Thoracic aorta (tissue), 2 donors: ENCODE measurements around the gene MYADML2. TPM values are rescaled to one million over a fixed set of nuclear protein-coding genes. Genes with fewer than 3 reads are reported as not detected.

Experiments
- ATAC-seq: fragments of 150-250 bp; one replicate; pipeline ENCODE4 v1.8.0; 2017; ENCODE audit warnings: low read depth; ENCODE audit not compliant: insufficient number of reproducible peaks, low FRiP score
- DNase-seq: peaks from one replicate; pipeline ENCODE4 v3.0.0-alpha.2; 2020; ENCODE audit warnings: low spot score
- H3K27ac ChIP-seq, 2 donors: fragments of 200-600 bp; sonication (generic); 1 replicate in 1 of 2; 2 replicates in 1 of 2; pipeline ENCODE4 v1.5.1; 2016; ENCODE audit warnings: mild to moderate bottlenecking in 2 of 2, moderate library complexity in 2 of 2
- H3K27me3 ChIP-seq: fragments of 200-600 bp; sonication (generic); replicated peaks from 2 replicates; pipeline ENCODE4 v1.6.0; 2016; ENCODE audit warnings: mild to moderate bottlenecking; ENCODE audit not compliant: insufficient read depth
- H3K36me3 ChIP-seq: fragments of 200-600 bp; sonication (generic); one replicate; pipeline ENCODE4 v1.5.1; 2016
- H3K4me1 ChIP-seq, 2 donors: fragments of 200-600 bp; sonication (generic); 1 replicate in 1 of 2; 2 replicates in 1 of 2; pipeline versions ENCODE4 v1.5.1 to v1.6.0; 2016; ENCODE audit warnings: low read depth in 2 of 2, mild to moderate bottlenecking in 1 of 2; ENCODE audit not compliant: control insufficient read depth in 1 of 2
- H3K4me3 ChIP-seq: fragments of 200-600 bp; sonication (generic); 2 replicates; pipeline ENCODE4 v1.5.1; 2016; ENCODE audit warnings: mild to moderate bottlenecking
- H3K9me3 ChIP-seq: fragments of 200-600 bp; sonication (generic); 2 replicates; pipeline ENCODE4 v1.5.1; 2016
- total RNA-seq, 2 donors: library from RNA; depleted of rRNA; stranded (reverse); fragments of >200 nt; gene quantifications; one replicate each; pipeline versions ENCODE4 v1.1.0 to v1.2.3, GENCODE V29; 2016
- TF ChIP-seq, protein P1 (sequence below): fragments of 200-600 bp; sonication (generic); IDR thresholded peaks from one replicate; pipeline ENCODE4 v1.5.1; 2019; ENCODE audit warnings: antibody characterized with exemption

The MYADML2 gene
- total RNA-seq, 2 donors from 2014 or later: not detected

DNA sequence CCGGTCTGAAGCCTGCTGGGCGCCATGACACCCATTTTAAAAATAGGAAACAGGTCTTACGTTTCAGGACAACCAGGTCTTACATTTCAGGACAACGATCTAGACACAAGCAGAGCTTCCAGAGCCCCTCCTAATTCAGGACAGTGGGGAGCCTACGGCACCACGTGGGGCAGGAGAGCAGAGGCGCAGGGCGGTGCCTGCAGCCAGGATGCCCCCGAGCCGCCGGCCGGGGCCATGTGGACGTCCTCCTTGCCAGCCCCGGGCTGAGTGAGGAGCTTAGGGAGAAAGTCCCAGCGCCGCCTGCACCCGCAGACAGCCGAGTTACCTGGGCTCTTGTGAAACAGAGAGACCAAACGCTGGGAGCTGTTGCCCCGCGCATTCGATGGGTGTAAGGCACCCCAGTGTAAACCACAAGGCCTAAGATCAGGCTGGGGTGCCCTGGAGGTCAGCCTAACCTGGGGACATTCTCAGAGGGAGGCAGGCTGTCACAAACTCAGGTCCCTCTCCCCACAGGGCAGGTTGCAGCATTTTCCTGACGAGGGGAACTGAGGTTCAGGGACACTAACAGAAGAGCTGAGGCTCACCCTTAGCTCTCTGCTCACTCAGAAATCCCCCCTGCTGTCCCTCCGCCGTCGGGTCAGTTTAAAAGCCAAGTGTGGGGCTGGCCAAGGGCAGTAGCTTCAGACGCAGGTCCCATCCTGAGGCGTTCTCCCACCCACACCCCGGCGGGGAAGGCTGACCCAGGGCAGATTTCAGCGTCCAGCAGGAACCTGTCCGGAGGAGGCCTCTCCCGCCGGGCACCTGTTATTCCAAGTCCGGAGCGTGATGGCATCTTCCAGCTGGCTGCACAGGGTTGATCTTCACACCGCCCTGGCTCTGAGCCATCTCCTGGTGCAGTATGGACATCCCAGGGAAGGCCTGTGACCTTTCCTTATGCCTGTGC is 15.7 kb upstream of the MYADML2 start:
- Histone ChIP-seq H3K4me3 (no peak overlapping the region), H3K27ac (no peak overlapping the region), H3K27me3 (peaks cover 17% of the 10 kb centered on the region), H3K4me1 (peaks cover 5 to 21% of the 10 kb centered on the region in 2 donors), H3K9me3 (no peaks in the 10 kb centered on the region), H3K36me3 (no peaks in the 10 kb centered on the region)
- ATAC-seq (no peak), DNase-seq (no peak)
- TF ChIP-seq, protein P1, sequence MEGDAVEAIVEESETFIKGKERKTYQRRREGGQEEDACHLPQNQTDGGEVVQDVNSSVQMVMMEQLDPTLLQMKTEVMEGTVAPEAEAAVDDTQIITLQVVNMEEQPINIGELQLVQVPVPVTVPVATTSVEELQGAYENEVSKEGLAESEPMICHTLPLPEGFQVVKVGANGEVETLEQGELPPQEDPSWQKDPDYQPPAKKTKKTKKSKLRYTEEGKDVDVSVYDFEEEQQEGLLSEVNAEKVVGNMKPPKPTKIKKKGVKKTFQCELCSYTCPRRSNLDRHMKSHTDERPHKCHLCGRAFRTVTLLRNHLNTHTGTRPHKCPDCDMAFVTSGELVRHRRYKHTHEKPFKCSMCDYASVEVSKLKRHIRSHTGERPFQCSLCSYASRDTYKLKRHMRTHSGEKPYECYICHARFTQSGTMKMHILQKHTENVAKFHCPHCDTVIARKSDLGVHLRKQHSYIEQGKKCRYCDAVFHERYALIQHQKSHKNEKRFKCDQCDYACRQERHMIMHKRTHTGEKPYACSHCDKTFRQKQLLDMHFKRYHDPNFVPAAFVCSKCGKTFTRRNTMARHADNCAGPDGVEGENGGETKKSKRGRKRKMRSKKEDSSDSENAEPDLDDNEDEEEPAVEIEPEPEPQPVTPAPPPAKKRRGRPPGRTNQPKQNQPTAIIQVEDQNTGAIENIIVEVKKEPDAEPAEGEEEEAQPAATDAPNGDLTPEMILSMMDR: no peak

DNA sequence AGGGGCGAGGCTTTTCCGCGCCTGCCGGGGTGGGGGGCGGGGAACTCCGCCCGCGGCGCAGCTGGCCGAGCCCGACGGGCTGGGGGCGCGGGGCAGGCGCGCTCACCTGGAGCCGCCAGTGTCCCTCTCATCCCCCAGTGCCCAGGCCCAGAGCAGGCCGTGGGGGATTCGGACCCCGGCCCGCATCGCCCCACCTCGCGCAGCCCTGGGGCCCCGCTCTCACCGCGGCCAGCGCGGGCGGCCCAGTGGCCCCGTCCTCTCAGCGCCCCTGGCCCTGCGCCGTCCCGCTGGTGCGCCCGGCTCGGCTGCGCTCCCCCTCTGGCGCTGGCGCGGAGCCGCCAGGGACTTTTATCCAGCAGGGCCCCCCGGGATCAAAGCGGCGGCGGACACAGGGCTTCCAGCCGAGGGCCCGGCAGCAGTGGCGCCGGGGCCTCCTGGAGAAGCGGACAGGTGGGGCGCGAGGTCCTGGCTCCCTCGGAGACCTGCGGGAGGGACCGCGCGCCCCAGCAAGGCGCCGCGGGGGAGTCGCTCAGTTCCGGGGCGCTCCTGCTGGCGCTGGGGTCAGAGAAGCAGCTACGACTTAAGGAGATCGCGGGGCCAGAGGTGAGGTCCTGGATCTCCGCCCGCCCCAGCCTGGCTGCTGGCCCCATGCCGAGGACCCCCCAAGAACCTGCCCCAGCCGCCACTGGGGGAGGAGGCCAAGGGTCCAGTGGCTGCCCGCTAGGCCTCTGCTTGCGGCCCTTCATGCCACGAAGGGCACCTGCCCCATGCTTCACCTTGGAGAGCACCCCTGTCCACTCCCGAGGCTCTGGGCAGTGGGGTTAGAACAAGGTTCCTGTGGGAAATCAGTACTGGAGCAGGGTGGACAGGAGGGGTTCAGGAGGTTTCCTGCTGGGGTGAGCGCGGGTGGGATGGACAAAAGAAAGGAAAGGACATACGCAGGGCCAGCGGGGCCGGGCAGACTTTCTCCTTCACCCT is 14.8 kb upstream of the MYADML2 start:
- no peak overlapping the region for H3K4me3 ChIP-seq
- H3K4me1 ChIP-seq: peaks cover 5 to 20% of the 10 kb centered on the region in 2 donors
- DNase-seq (no peak), ATAC-seq (no peak)
- peaks cover 17% of the 10 kb centered on the region for H3K27me3 ChIP-seq
- H3K9me3 ChIP-seq: no peaks in the 10 kb centered on the region
- no peaks in the 10 kb centered on the region for H3K36me3 ChIP-seq
- no peak overlapping the region for H3K27ac ChIP-seq
- TF ChIP-seq, protein P1: no peak

DNA sequence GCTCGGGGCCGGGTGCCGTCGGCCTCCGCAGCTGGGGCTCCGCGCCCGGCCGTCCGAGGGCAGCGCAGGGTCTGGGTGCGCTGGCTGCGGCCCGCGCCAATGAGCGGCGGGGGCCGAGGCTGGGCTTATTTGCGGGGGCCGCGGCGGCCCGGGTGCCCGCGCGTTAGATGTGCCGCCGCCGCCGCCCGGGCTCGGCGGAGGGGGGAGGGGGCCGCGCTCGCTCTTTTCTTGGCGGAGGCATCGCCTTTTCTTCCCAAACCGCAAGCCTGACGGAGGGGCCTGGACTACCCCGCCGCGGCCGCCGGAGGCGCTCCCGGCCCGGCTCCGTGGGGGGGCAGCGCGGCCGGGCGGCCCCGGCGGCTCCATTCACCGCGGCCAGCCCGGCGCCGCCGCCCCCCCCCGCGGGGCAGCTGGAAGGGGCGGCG is 14.1 kb upstream of the MYADML2 start, which contains the start of gene NOTUM:
TSS of gene NOTUM (minus strand) at position 101 of the 425 bp plus-strand sequence. CDS start 278 bp downstream, outside the sequence.
- no peak for DNase-seq
- no peak for ATAC-seq
- TF ChIP-seq, protein P1: no peak
- Histone ChIP-seq H3K27ac (no peak within 1 kb of the TSS), H3K27me3 (peaks cover 17% of the 10 kb centered on the region), H3K4me1 (peaks cover 5 to 20% of the 10 kb centered on the region in 2 donors), H3K36me3 (no peaks in the 10 kb centered on the region), H3K9me3 (no peaks in the 10 kb centered on the region), H3K4me3 (peak within 1 kb of the TSS; percentile 69)

DNA sequence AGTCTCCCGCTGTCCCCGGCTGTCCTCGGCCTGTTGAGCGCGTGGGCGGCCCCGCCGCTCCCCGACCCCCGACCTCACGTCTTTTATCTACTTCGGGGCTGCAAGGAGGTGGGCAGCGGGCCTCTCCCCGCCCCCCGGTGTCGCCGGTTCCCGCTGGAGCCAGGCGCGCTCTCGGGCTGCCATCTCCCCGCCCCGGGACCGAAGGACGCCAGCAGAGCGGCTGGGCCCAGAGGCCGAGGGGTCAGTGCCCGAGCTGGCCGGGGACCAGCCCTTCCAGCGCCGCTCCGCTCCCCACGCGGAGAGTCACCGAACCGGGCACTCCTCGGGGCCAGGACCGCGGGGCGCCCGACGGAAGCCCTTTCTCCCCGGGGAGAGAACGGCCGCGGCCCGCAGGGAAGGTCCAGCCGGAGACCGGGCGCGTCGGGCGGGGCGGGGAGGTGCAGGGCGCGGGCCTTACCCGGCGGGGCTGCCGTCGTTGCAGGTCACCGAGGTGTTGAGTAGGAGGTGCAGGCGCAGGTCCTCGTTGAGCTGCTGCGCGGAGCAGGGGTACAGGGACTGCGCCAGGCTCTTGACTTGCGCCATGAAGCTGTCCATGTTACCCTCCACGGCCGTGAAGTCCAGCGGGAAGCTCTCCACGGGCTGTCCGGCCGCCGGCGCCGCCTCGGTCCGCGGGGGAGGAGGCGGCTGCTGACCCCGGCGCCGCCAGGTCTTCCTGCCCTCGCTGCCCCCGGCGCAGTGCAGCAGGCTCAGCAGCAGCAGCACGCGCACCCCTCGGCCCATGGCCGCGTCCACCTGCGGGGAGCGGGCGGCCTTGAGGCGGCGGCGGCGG is 13.3 kb upstream of the MYADML2 start:
- peaks cover 17% of the 10 kb centered on the region for H3K27me3 ChIP-seq
- DNase-seq (no peak), ATAC-seq (no peak)

More for the DNA sequence above, 13.3 kb upstream of the MYADML2 start:
- no peak overlapping the region for H3K27ac ChIP-seq
- peaks cover 5 to 20% of the 10 kb centered on the region in 2 donors for H3K4me1 ChIP-seq
- H3K9me3 ChIP-seq: no peaks in the 10 kb centered on the region
- no peaks in the 10 kb centered on the region for H3K36me3 ChIP-seq
- peak overlapping the region; percentile 69 for H3K4me3 ChIP-seq
- TF ChIP-seq, protein P1: no peak
